HEK293T (cell line): Measurements from ENCODE around the gene SELENOO.

Experiments
- BHLHE40 ChIP-seq: fragments of 450-650 bp; IDR thresholded peaks from 2 replicates; pipeline ENCODE4 v1.6.1; 2016; ENCODE audit warnings: mild to moderate bottlenecking, moderate library complexity, borderline replicate concordance
- FOXK2 ChIP-seq: fragments of 450-650 bp; IDR thresholded peaks from 2 replicates; pipeline ENCODE4 v1.6.1; 2016; ENCODE audit warnings: mild to moderate bottlenecking
- HDGF ChIP-seq: fragments of 450-650 bp; IDR thresholded peaks from 2 replicates; pipeline ENCODE4 v1.6.1; 2017; ENCODE audit warnings: antibody characterized with exemption, borderline replicate concordance
- NFRKB ChIP-seq: fragments of 450-650 bp; IDR thresholded peaks from 2 replicates; pipeline ENCODE4 v1.6.1; 2016; ENCODE audit warnings: mild to moderate bottlenecking, moderate library complexity
- PKNOX1 ChIP-seq: fragments of 450-650 bp; IDR thresholded peaks from 2 replicates; pipeline ENCODE4 v1.6.1; 2016
- SP1 ChIP-seq: fragments of 450-650 bp; IDR thresholded peaks from 2 replicates; pipeline ENCODE4 v1.6.1; 2017
- SUZ12 ChIP-seq: fragments of 450-650 bp; IDR thresholded peaks from 2 replicates; pipeline ENCODE4 v1.6.1; 2016; ENCODE audit warnings: mild to moderate bottlenecking
- ZNF384 ChIP-seq: fragments of 450-650 bp; IDR thresholded peaks from 2 replicates; pipeline ENCODE4 v1.6.1; 2016

- TF ChIP-seq FOXK2, result no peak
- no peak for TF ChIP-seq NFRKB
- no peak for TF ChIP-seq BHLHE40
- no peak for TF ChIP-seq ZNF384
- no peak for TF ChIP-seq HDGF
- TF ChIP-seq SP1, result no peak
- TF ChIP-seq PKNOX1, result no peak
- no peak for TF ChIP-seq SUZ12
These were observed 36.1 kb downstream of the SELENOO start for GRCh38 chr22:50236731-50237409.
